IMR-90 (cell line): ENCODE measurements around the gene NOXO1. TPM values are rescaled to one million over a fixed set of nuclear protein-coding genes. Genes with fewer than 3 reads are reported as not detected.
A peak's percentile ranks its signal among the peaks of the same experiment; 100 is the strongest.

Experiments
- ATAC-seq: fragments of 200-7000 bp; cut with Tn5 transposase; 2 replicates; pipeline ENCODE4 v1.9.1; 2020; ENCODE audit warnings: low read depth, mild to moderate bottlenecking, moderate library complexity
- BruUV-seq: library from RNA; stranded (reverse); fragments of 400-500 nt; replicated peaks from 2 replicates; lab custom pipeline; 2021; lab: Mats Ljungman, UMichigan
- CTCF ChIA-PET: fragments of 300-600 bp; formaldehyde crosslinking; extraction: SDS; loops from one replicate; lab custom pipeline; 2021; ENCODE audit warnings: antibody characterized with exemption; lab: Yijun Ruan, JAX
- POLR2A ChIA-PET: fragments of 300-600 bp; sonication (Branson Sonifier 250); formaldehyde crosslinking; loops from one replicate; lab custom pipeline; 2022; ENCODE audit warnings: antibody characterized with exemption; ENCODE audit not compliant: unreplicated experiment; lab: Charles Lee
- DNase-seq: peaks from one replicate; pipeline ENCODE4 v3.0.0; 2013
- H2AFZ ChIP-seq: replicated peaks from 2 replicates; pipeline ENCODE3; 2013; ENCODE audit warnings: low read length, mild to moderate bottlenecking; ENCODE audit not compliant: poor library complexity
- H2AK5ac ChIP-seq: 2 replicates; pipeline ENCODE4 v1.6.1; 2013; ENCODE audit warnings: low read depth, low read length, inconsistent platforms
- H2AK9ac ChIP-seq: replicated peaks from 2 replicates; pipeline ENCODE3; 2013; ENCODE audit warnings: mild to moderate bottlenecking, low read depth, low read length, moderate library complexity; ENCODE audit not compliant: poor library complexity
- H2BK120ac ChIP-seq: 2 replicates; pipeline ENCODE4 v1.6.1; 2013; ENCODE audit warnings: low read depth, low read length, inconsistent platforms
- H2BK15ac ChIP-seq: 3 replicates; pipeline ENCODE4 v1.6.1; 2013; ENCODE audit warnings: low read depth, low read length, inconsistent platforms
- H2BK20ac ChIP-seq: 2 replicates; pipeline ENCODE4 v1.6.1; 2013; ENCODE audit warnings: low read depth, mild to moderate bottlenecking, inconsistent platforms, low read length, moderate library complexity
- H2BK5ac ChIP-seq: 2 replicates; pipeline ENCODE4 v1.6.1; 2013; ENCODE audit warnings: mild to moderate bottlenecking, low read depth, low read length, inconsistent platforms; ENCODE audit not compliant: poor library complexity, severe bottlenecking
- H3K14ac ChIP-seq: replicated peaks from 2 replicates; pipeline ENCODE4 v1.6.1; 2013; ENCODE audit warnings: low read depth, low read length, inconsistent platforms
- H3K18ac ChIP-seq: 2 replicates; pipeline ENCODE4 v1.6.1; 2013; ENCODE audit warnings: low read depth, low read length, control low read depth
- H3K23ac ChIP-seq: 2 replicates; pipeline ENCODE4 v1.6.1; 2013; ENCODE audit warnings: low read depth, low read length, inconsistent platforms
- H3K27ac ChIP-seq: 2 replicates; pipeline ENCODE4 v1.5.1; 2013; ENCODE audit warnings: mild to moderate bottlenecking, control low read depth, low read length; ENCODE audit not compliant: insufficient read depth
- H3K27me3 ChIP-seq: 2 replicates; pipeline ENCODE4 v1.6.1; 2013; ENCODE audit warnings: low read length; ENCODE audit not compliant: control insufficient read depth, insufficient read depth
- H3K36me3 ChIP-seq: 2 replicates; pipeline ENCODE4 v1.6.1; 2013; ENCODE audit warnings: low read length, mixed read lengths; ENCODE audit not compliant: control insufficient read depth, insufficient read depth
- H3K4ac ChIP-seq: 2 replicates; pipeline ENCODE4 v1.6.1; 2013; ENCODE audit warnings: low read depth, low read length, inconsistent platforms
- H3K4me1 ChIP-seq: 2 replicates; pipeline ENCODE4 v1.6.1; 2013; ENCODE audit warnings: low read length, mixed read lengths; ENCODE audit not compliant: control insufficient read depth, insufficient read depth
- H3K4me2 ChIP-seq: 2 replicates; pipeline ENCODE4 v1.6.1; 2013; ENCODE audit warnings: low read depth, mild to moderate bottlenecking, control low read depth, low read length, moderate library complexity
- H3K4me3 ChIP-seq: 2 replicates; pipeline ENCODE4 v1.5.1; 2013; ENCODE audit warnings: low read depth, mild to moderate bottlenecking, control low read depth, low read length, moderate library complexity; ENCODE audit not compliant: insufficient read depth
- H3K56ac ChIP-seq: 2 replicates; pipeline ENCODE4 v1.6.1; 2013; ENCODE audit warnings: low read length, inconsistent platforms; ENCODE audit not compliant: insufficient read depth; ENCODE audit errors: extremely low read depth
- H3K79me1 ChIP-seq, 2 experiments: 2 replicates each; pipeline ENCODE4 v1.6.1; 2013; ENCODE audit warnings: low read length in 2 of 2, inconsistent platforms in 1 of 2, low read depth in 1 of 2
- H3K9ac ChIP-seq: 2 replicates; pipeline ENCODE4 v1.6.1; 2013; ENCODE audit warnings: low read depth, low read length, control low read depth
- H3K9me1 ChIP-seq: 2 replicates; pipeline ENCODE4 v1.6.1; 2013; ENCODE audit warnings: low read length, inconsistent platforms; ENCODE audit not compliant: insufficient read depth
- H3K9me3 ChIP-seq: 2 replicates; pipeline ENCODE4 v1.6.1; 2013; ENCODE audit warnings: low read length; ENCODE audit not compliant: control insufficient read depth, insufficient read depth
- H4K20me1 ChIP-seq: 2 replicates; pipeline ENCODE4 v1.6.1; 2013; ENCODE audit warnings: low read length, inconsistent platforms; ENCODE audit not compliant: insufficient read depth
- H4K5ac ChIP-seq: 2 replicates; pipeline ENCODE4 v1.6.1; 2013; ENCODE audit warnings: mild to moderate bottlenecking, low read depth, low read length, control low read depth
- H4K8ac ChIP-seq, 2 experiments: 2 replicates each; pipeline ENCODE4 v1.6.1; 2013; ENCODE audit warnings: low read depth in 2 of 2, low read length in 2 of 2, control low read depth in 1 of 2, inconsistent platforms in 1 of 2
- H4K91ac ChIP-seq: 2 replicates; pipeline ENCODE4 v1.6.1; 2013; ENCODE audit warnings: low read depth, low read length, inconsistent platforms; ENCODE audit not compliant: insufficient read depth
- BHLHE40 ChIP-seq: fragments of 150-350 bp; IDR thresholded peaks from 2 replicates; pipeline ENCODE4 v1.6.1; 2016; ENCODE audit warnings: mild to moderate bottlenecking, low read depth, low read length
- CEBPB ChIP-seq: IDR thresholded peaks from 2 replicates; pipeline ENCODE4 v1.6.1; 2012; ENCODE audit warnings: low read depth, low read length, improper control_type of control experiment
- CTCF ChIP-seq: conservative IDR thresholded peaks from 2 replicates; pipeline ENCODE4 v1.5.1; 2012; ENCODE audit warnings: mild to moderate bottlenecking, low read depth, low read length, improper control_type of control experiment
- ELK1 ChIP-seq: fragments of 150-350 bp; IDR thresholded peaks from 2 replicates; pipeline ENCODE4 v1.6.1; 2016; ENCODE audit warnings: low read depth, mild to moderate bottlenecking, low read length, moderate library complexity, borderline replicate concordance
- FOS ChIP-seq: fragments of 150-350 bp; IDR thresholded peaks from 2 replicates; pipeline ENCODE4 v1.6.1; 2016; ENCODE audit warnings: low read depth, low read length
- MAZ ChIP-seq: IDR thresholded peaks from 2 replicates; pipeline ENCODE4 v1.6.1; 2012; ENCODE audit warnings: low read depth, mild to moderate bottlenecking, low read length, improper control_type of control experiment, moderate library complexity, borderline replicate concordance
- NFE2L2 ChIP-seq: fragments of 150-350 bp; IDR thresholded peaks from 2 replicates; pipeline ENCODE4 v1.6.1; 2016; ENCODE audit warnings: low read depth, mild to moderate bottlenecking, low read length
- SMC3 ChIP-seq: fragments of 150-350 bp; IDR thresholded peaks from 2 replicates; pipeline ENCODE4 v1.6.1; 2016; ENCODE audit warnings: low read depth, mild to moderate bottlenecking, antibody characterized with exemption, low read length, moderate library complexity
- WGBS, 2 experiments: methylation state at CpG; one replicate each; pipeline versions ENCODE4 v1.1.5 to v1.1.7; 2013; ENCODE audit warnings: missing lambda C conversion rate in 2 of 2; ENCODE audit not compliant: insufficient read length in 1 of 2; ENCODE audit errors: extremely low coverage in 2 of 2; 5-methylcytosine and 5-hydroxymethylcytosine counted together
- dilution Hi-C: fragments of 300-500 bp; cut with HindIII; formaldehyde crosslinking; loops from one replicate; pipeline ENCODE4 v1.14.3; 2018; ENCODE audit warnings: low sequenced_read_pairs; ENCODE audit not compliant: unreplicated experiment
- in situ Hi-C: fragments of 300-500 bp; cut with MboI; formaldehyde crosslinking; loops from 3 replicates; pipeline ENCODE4 v1.14.3; 2019; ENCODE audit warnings: low sequenced_read_pairs, inconsistent platforms, mixed read lengths
- intact Hi-C: fragments of 100-400 bp; cut with micrococcal nuclease; formaldehyde crosslinking; loops from 2 replicates; pipeline ENCODE4 v1.10.0; 2022
- polyA plus RNA-seq, 3 experiments: library from polyadenylated mRNA; depleted of rRNA; stranded (reverse); fragments of >200 nt; gene quantifications; 2 replicates each; pipeline ENCODE4 v1.2.3, GENCODE V29; 2012; ENCODE audit warnings: low replicate concordance in 1 of 3
- total RNA-seq: library from RNA; depleted of rRNA; stranded (reverse); fragments of >200 nt; gene quantifications from 2 replicates; pipeline ENCODE4 v1.2.3, GENCODE V29; 2012

NOXO1 gene
- total and polyA plus RNA-seq, 2 of the 4 experiments (the other 2 are of a cell fraction): 0.56 TPM; not detected in 1

GRCh38 chr16:2007081-2007836, 26.0 kb upstream of the NOXO1 start (continued):
- TF ChIP-seq BHLHE40 (no peak), CEBPB (no peak)

- Histone ChIP-seq H3K79me1 (peaks cover 19 to 88% of the 10 kb centered on the region in 2 experiments; a peak in 3 of 4 replicates), H3K4me2 (no peak overlapping the region), H3K9ac (no peak overlapping the region), H2AK5ac (no peak overlapping the region), H3K9me3 (no peaks in the 10 kb centered on the region), H4K20me1 (peaks cover 76% of the 10 kb centered on the region), H3K27ac (no peak overlapping the region), H3K14ac (no peak overlapping the region), H3K36me3 (peaks cover 30% of the 10 kb centered on the region), H3K9me1 (peaks cover 8% of the 10 kb centered on the region; the same call in 1 of the 2 replicates), H2BK15ac (no peak overlapping the region), H2AFZ (no peak overlapping the region), H3K27me3 (no peaks in the 10 kb centered on the region), H3K4me3 (no peak overlapping the region), H3K4ac (no peak overlapping the region), H3K56ac (no peak overlapping the region), H2BK5ac (no peak overlapping the region), H3K18ac (no peak overlapping the region), H2BK120ac (no peak overlapping the region), H3K23ac (0 out of 2 replicates have a peak overlapping the region, but pooled peaks have one; percentile 43), H4K5ac (no peak overlapping the region), H2AK9ac (peak overlapping the region; percentile 6), H4K8ac (no peak overlapping the region), H2BK20ac (no peak overlapping the region), H3K4me1 (peaks cover 28% of the 10 kb centered on the region), H4K91ac (no peak overlapping the region)
- TF ChIP-seq CTCF: no peak
- no peak for TF ChIP-seq MAZ
- no peak for TF ChIP-seq NFE2L2
- no peak for TF ChIP-seq BHLHE40
- no peak for TF ChIP-seq FOS
- TF ChIP-seq SMC3: no peak
- TF ChIP-seq ELK1: no peak
- ATAC-seq: no peak
- WGBS, 2 experiments: 94% methylated on average over 5 of the region's 8 CpGs; no CpG with 5 or more reads in 1 of the 2 experiments
- no TSS peak for BruUV-seq
- ChIA-PET CTCF (no interaction called here), POLR2A (no interaction called here)
- in situ Hi-C loops (no loop called here), intact Hi-C loops (no loop called here), dilution Hi-C loops (no loop called here)
- no peak for DNase-seq
Measured at GRCh38 chr16:2006317-2006716, 25.0 kb upstream of the NOXO1 start.
